ENCODE data around the gene MAB21L4.

DNA sequence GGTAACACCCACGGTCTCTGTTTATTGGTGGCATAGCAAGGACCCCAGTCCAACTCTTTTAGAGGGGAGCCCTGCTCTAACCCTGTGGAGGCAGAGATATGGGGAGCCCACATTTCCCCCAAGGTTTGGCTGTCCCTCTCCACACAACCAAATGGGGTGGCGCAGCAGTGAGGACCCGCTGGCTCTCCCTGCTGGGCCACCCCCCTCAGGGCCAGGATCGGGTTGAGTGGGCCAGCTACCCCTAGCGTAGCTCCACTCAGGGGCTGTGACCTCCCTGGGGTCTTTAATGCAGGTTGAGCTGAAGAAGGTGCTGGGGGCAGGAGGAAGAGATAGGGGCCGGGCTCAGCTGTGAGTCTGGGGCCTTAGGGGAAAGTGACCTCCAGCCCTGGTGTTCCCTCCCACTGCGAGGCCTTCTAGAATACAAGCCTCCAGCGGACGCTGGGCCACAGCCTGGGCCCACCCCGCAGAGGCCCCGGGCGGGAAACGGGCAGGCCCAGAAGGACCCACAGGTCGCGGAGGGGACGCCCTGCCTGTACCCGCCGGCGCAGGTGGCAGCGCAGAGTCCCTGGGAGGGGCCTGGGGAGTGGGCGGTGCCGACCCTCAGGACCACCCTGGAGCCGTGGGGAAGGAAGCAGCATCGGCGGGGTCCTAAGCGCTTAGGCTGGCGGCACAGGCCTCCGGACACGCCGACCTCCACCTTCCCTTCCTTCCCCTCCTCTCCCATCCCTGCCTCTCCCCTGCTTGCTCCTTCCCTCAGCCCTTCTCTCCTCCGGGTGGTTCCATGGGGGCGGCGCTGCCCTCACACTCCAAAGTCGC is 19.8 kb upstream of the MAB21L4 start:
- TF ChIP-seq, protein P1, sequence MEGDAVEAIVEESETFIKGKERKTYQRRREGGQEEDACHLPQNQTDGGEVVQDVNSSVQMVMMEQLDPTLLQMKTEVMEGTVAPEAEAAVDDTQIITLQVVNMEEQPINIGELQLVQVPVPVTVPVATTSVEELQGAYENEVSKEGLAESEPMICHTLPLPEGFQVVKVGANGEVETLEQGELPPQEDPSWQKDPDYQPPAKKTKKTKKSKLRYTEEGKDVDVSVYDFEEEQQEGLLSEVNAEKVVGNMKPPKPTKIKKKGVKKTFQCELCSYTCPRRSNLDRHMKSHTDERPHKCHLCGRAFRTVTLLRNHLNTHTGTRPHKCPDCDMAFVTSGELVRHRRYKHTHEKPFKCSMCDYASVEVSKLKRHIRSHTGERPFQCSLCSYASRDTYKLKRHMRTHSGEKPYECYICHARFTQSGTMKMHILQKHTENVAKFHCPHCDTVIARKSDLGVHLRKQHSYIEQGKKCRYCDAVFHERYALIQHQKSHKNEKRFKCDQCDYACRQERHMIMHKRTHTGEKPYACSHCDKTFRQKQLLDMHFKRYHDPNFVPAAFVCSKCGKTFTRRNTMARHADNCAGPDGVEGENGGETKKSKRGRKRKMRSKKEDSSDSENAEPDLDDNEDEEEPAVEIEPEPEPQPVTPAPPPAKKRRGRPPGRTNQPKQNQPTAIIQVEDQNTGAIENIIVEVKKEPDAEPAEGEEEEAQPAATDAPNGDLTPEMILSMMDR (conservative IDR thresholded peaks at IDR 0.05) = no peak
- TF ChIP-seq ZFX (IDR thresholded peaks at IDR 0.05) = no peak

Data from C4-2B (cell line).